Activated CD8-positive, alpha-beta memory T cell treated with anti-CD3 and anti-CD28 coated beads, Interleukin-2, amount 10 ng/mL, durations not matched to agents 7 days and 5 days (primary cell): ENCODE measurements around the gene ITPA. TPM values are rescaled to one million over a fixed set of nuclear protein-coding genes. Genes with fewer than 3 reads are reported as not detected.
A peak's percentile ranks its signal among the peaks of the same experiment; 100 is the strongest.
"Not testable (repeated sequence)": the region's sequence is repeated elsewhere in the genome, so short reads cannot be mapped to it uniquely, and the experiment has no call there.

Source experiments
- ATAC-seq: fragments of 150-1000 bp; cut with Tn5 transposase; one replicate; pipeline ENCODE4 v1.10.0; 2021; ENCODE audit warnings: moderate library complexity
- CTCF ChIA-PET: fragments of 350-600 bp; sonication (Branson Sonifier 250); formaldehyde crosslinking; loops from one replicate; lab custom pipeline; 2021; ENCODE audit warnings: antibody characterized with exemption; lab: Charles Lee
- DNase-seq: peaks from one replicate; pipeline ENCODE4 v3.0.0-alpha.2; 2020
- H3K27ac Mint-ChIP-seq: one replicate; pipeline ENCODE4 v1.8.0; 2021; ENCODE audit warnings: mild to moderate bottlenecking, mixed read lengths
- H3K27me3 Mint-ChIP-seq: one replicate; pipeline ENCODE4 v1.8.0; 2021; ENCODE audit warnings: mixed read lengths
- H3K36me3 Mint-ChIP-seq: one replicate; pipeline ENCODE4 v1.8.0; 2021; ENCODE audit warnings: mild to moderate bottlenecking, mixed read lengths
- H3K4me1 Mint-ChIP-seq: one replicate; pipeline ENCODE4 v1.8.0; 2021; ENCODE audit warnings: mixed read lengths
- H3K4me3 Mint-ChIP-seq: one replicate; pipeline ENCODE4 v1.8.0; 2021; ENCODE audit warnings: mild to moderate bottlenecking, moderate library complexity, mixed read lengths
- H3K9me3 Mint-ChIP-seq: one replicate; pipeline ENCODE4 v1.8.0; 2022; ENCODE audit warnings: low read depth, mixed read lengths
- total RNA-seq, 2 experiments: library from RNA; stranded (reverse); gene quantifications; one replicate each; pipeline ENCODE4 v1.2.3, GENCODE V29; 2021

Gene ITPA
- total RNA-seq, 2 experiments from 2014 or later, result 51.9 to 71.7 TPM

GRCh38 chr20:3199976-3200755, 9.1 kb upstream of the ITPA start:
- DNase-seq (no peak), ATAC-seq (no peak)
- Mint-ChIP-seq H3K9me3 (no peaks in the 10 kb centered on the region), H3K27ac (no peak overlapping the region), H3K36me3 (peaks cover 31% of the 10 kb centered on the region), H3K4me3 (no peak overlapping the region), H3K4me1 (peaks cover 17% of the 10 kb centered on the region), H3K27me3 (no peaks in the 10 kb centered on the region)
- CTCF ChIA-PET, result interaction anchor here (1.8 kb wide), 1 partner anchor 146 kb away, joined by 4 read pairs; no protein-coding TSS in a partner anchor

- peaks cover 19% of the 10 kb centered on the region for H3K36me3 Mint-ChIP-seq
- DNase-seq, result no peak
- ATAC-seq, result no peak
- H3K4me3 Mint-ChIP-seq, result peak overlapping the region; percentile 87
- peaks cover 9% of the 10 kb centered on the region for H3K4me1 Mint-ChIP-seq
- peak overlapping the region; percentile 98 for H3K27ac Mint-ChIP-seq
- CTCF ChIA-PET, result interaction anchor here (1.1 to 1.9 kb wide), 3 partner anchors 16 to 125 kb away, joined by 3 to 8 read pairs (median 7); partner anchors contain the start of genes FASTKD5 and UBOX5
- no peaks in the 10 kb centered on the region for H3K27me3 Mint-ChIP-seq
- H3K9me3 Mint-ChIP-seq, result no peaks in the 10 kb centered on the region
Measured at GRCh38 chr20:3202965-3203314, 6.4 kb upstream of the ITPA start.

GRCh38 chr20:3203315-3204123, 5.8 kb upstream of the ITPA start:
- Mint-ChIP-seq H3K4me3 (peak overlapping the region; percentile 87), H3K27me3 (no peaks in the 10 kb centered on the region), H3K36me3 (peaks cover 19% of the 10 kb centered on the region), H3K9me3 (no peaks in the 10 kb centered on the region), H3K4me1 (peaks cover 10% of the 10 kb centered on the region), H3K27ac (peak overlapping the region; percentile 98)
- ATAC-seq, result peak; percentile 54
- DNase-seq, result peak; percentile 76
- CTCF ChIA-PET, result interaction anchor here (1.0 to 1.9 kb wide), 4 partner anchors 15 to 150 kb away, joined by 3 to 8 read pairs (median 5); partner anchors contain the start of genes FASTKD5 and UBOX5

GRCh38 chr20:3204124-3204794, 5.0 kb upstream of the ITPA start, which contains the start of gene DDRGK1:
TSS of gene DDRGK1 (minus strand) at chr20:3204682. CDS start at chr20:3204627, 55 bp downstream.
- H3K4me3 Mint-ChIP-seq, result peak within 1 kb of the TSS; percentile 87
- peak; percentile 94 for DNase-seq
- H3K27ac Mint-ChIP-seq, result peak within 1 kb of the TSS; percentile 98
- peak; percentile 86 for ATAC-seq
- CTCF ChIA-PET, result interaction anchor here (1.0 to 1.9 kb wide), 4 partner anchors 14 to 151 kb away, joined by 3 to 8 read pairs (median 5); partner anchors contain the start of genes FASTKD5 and UBOX5
- peaks cover 13% of the 10 kb centered on the region for H3K36me3 Mint-ChIP-seq
- H3K27me3 Mint-ChIP-seq, result no peaks in the 10 kb centered on the region
- peaks cover 15% of the 10 kb centered on the region for H3K4me1 Mint-ChIP-seq
- H3K9me3 Mint-ChIP-seq, result no peaks in the 10 kb centered on the region

GRCh38 chr20:3208786-3209256, 477 bp upstream of the ITPA start:
- Mint-ChIP-seq H3K9me3 (no peaks in the 10 kb centered on the region), H3K27ac (peak overlapping the region; percentile 90), H3K36me3 (peaks cover 5% of the 10 kb centered on the region), H3K27me3 (no peaks in the 10 kb centered on the region), H3K4me1 (peaks cover 21% of the 10 kb centered on the region), H3K4me3 (peak overlapping the region; percentile 85)
- CTCF ChIA-PET, result interaction anchor here (0.6 to 2.5 kb wide), 6 partner anchors 10 to 687 kb away, joined by 3 to 10 read pairs (median 4); partner anchors contain the start of genes FASTKD5 and UBOX5
- DNase-seq (no peak), ATAC-seq (peak; percentile 4)

GRCh38 chr20:3209946-3210317, 634 bp downstream of the ITPA start:
- H3K4me1 Mint-ChIP-seq, result peaks cover 19% of the 10 kb centered on the region
- peak overlapping the region; percentile 90 for H3K27ac Mint-ChIP-seq
- no peaks in the 10 kb centered on the region for H3K27me3 Mint-ChIP-seq
- H3K4me3 Mint-ChIP-seq, result peak overlapping the region; percentile 85
- ATAC-seq (peak; percentile 34), DNase-seq (no peak)
- CTCF ChIA-PET, result interaction anchor here (1.2 to 2.5 kb wide), 3 partner anchors 9 to 157 kb away, joined by 5 to 10 read pairs (median 7); no protein-coding TSS in a partner anchor
- no peaks in the 10 kb centered on the region for H3K9me3 Mint-ChIP-seq
- peaks cover 8% of the 10 kb centered on the region for H3K36me3 Mint-ChIP-seq

- ATAC-seq, result no peak
- H3K9me3 Mint-ChIP-seq, result no peaks in the 10 kb centered on the region
- DNase-seq, result no peak
- H3K27ac Mint-ChIP-seq, result peak overlapping the region; percentile 48
- H3K4me1 Mint-ChIP-seq, result peaks cover 19% of the 10 kb centered on the region
- H3K36me3 Mint-ChIP-seq, result peaks cover 8% of the 10 kb centered on the region
- CTCF ChIA-PET, result interaction anchor here (1.2 to 2.5 kb wide), 3 partner anchors 8 to 157 kb away, joined by 5 to 10 read pairs (median 7); no protein-coding TSS in a partner anchor
- H3K4me3 Mint-ChIP-seq, result peak overlapping the region; percentile 85
- H3K27me3 Mint-ChIP-seq, result no peaks in the 10 kb centered on the region
Measured at GRCh38 chr20:3210346-3210745, 1.0 kb downstream of the ITPA start.

- Mint-ChIP-seq H3K9me3 (no peaks in the 10 kb centered on the region), H3K4me1 (peaks cover 19% of the 10 kb centered on the region), H3K4me3 (no peak overlapping the region), H3K27me3 (no peaks in the 10 kb centered on the region), H3K36me3 (peaks cover 8% of the 10 kb centered on the region), H3K27ac (no peak overlapping the region)
- DNase-seq (no peak), ATAC-seq (no peak)
- CTCF ChIA-PET, result no interaction called here
Measured at GRCh38 chr20:3213226-3213625, 3.9 kb downstream of the ITPA start.

GRCh38 chr20:3215359-3215917, 6.1 kb downstream of the ITPA start:
- DNase-seq, CTCF ChIA-PET, H3K9me3 Mint-ChIP-seq, H3K27ac Mint-ChIP-seq, H3K4me3 Mint-ChIP-seq, H3K27me3 Mint-ChIP-seq, ATAC-seq, H3K36me3 Mint-ChIP-seq: not testable (repeated sequence)
- peaks cover 12% of the 10 kb centered on the region for H3K4me1 Mint-ChIP-seq

- DNase-seq, result peak; percentile 82
- H3K27ac Mint-ChIP-seq, result no peak overlapping the region
- no peaks in the 10 kb centered on the region for H3K9me3 Mint-ChIP-seq
- peaks cover 11% of the 10 kb centered on the region for H3K4me1 Mint-ChIP-seq
- H3K4me3 Mint-ChIP-seq, result no peak overlapping the region
- peak; percentile 94 for ATAC-seq
- peaks cover 10% of the 10 kb centered on the region for H3K36me3 Mint-ChIP-seq
- CTCF ChIA-PET, result interaction anchor here (0.7 to 2.1 kb wide), 16 partner anchors 8 to 165 kb away, joined by 3 to 21 read pairs (median 4); partner anchors contain the start of gene SLC4A11
- no peaks in the 10 kb centered on the region for H3K27me3 Mint-ChIP-seq
Measured at GRCh38 chr20:3218307-3218988, 9.2 kb downstream of the ITPA start.

- Mint-ChIP-seq H3K27me3 (no peaks in the 10 kb centered on the region), H3K36me3 (peaks cover 4% of the 10 kb centered on the region), H3K4me3 (no peak overlapping the region), H3K4me1 (peaks cover 11% of the 10 kb centered on the region), H3K27ac (no peak overlapping the region), H3K9me3 (no peaks in the 10 kb centered on the region)
- no peak for DNase-seq
- ATAC-seq, result no peak
- CTCF ChIA-PET, result interaction anchor here (0.6 to 1.4 kb wide), 6 partner anchors 54 to 489 kb away, joined by 3 read pairs; no protein-coding TSS in a partner anchor
Measured at GRCh38 chr20:3221398-3222226, 12.3 kb downstream of the ITPA start.
